ENCODE results near the gene GPHN. TPM values are rescaled to one million over a fixed set of nuclear protein-coding genes. Genes with fewer than 3 reads are reported as not detected.

GPHN gene
- total RNA-seq, 2 donors from 2014 or later = 27.1 to 31.0 TPM

- intact Hi-C loops (cut with DNase I, micrococcal nuclease) = no loop called here
- ATAC-seq (no peak), DNase-seq (no peak)
Measured at GRCh38 chr14:66974397-66975025, 466.6 kb downstream of the GPHN start.

DNA sequence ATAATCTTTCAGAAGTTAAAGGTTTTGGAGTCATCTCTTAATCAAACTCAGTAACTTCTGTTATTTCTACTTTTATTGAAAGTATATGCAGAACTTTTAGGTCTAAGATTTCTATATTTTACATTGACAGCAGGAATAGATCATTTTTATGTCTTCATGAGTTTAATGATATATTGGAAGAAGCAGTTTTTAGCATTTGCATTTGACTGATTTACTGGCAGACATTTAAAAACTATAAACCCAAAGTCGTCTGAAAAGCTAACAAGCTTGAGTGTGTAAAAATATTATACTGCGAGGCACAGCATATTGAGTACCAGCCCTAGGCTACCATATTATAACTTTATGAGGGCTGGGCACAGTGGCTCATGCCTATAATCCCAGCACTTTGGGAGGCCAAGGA, 467.3 kb downstream of the GPHN start:
- ATAC-seq (no peak), DNase-seq (no peak)
- intact Hi-C loops (cut with DNase I, micrococcal nuclease) = no loop called here

- intact Hi-C loops (cut with DNase I, micrococcal nuclease) = no loop called here
- no peak for DNase-seq
- ATAC-seq = no peak
Measured at GRCh38 chr14:66979101-66979974, 471.4 kb downstream of the GPHN start.

DNA sequence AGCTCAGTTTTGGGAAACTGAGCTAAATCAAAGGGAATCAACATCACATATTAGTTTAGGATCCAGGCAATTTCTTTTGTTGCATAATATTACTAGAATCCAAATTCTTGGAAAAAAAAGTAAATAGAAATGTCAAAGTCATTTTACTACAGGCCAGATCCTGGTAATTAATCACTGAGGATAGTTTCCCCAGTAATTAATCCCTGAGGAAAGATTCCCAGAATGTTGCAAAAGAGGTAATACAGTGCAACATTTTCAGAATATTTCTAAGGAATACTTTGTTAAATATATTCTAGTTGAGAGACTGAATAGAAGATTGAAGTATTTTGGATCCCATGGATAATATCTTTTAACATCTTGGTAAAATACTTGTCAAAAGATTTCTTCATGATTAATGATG, 474.3 kb downstream of the GPHN start:
- DNase-seq (no peak), ATAC-seq (no peak)
- intact Hi-C loops (cut with DNase I, micrococcal nuclease) = no loop called here

- intact Hi-C loops (cut with DNase I, micrococcal nuclease) = no loop called here
- ATAC-seq (no peak), DNase-seq (no peak)
Measured at GRCh38 chr14:66992776-66993175, 484.8 kb downstream of the GPHN start.

DNA sequence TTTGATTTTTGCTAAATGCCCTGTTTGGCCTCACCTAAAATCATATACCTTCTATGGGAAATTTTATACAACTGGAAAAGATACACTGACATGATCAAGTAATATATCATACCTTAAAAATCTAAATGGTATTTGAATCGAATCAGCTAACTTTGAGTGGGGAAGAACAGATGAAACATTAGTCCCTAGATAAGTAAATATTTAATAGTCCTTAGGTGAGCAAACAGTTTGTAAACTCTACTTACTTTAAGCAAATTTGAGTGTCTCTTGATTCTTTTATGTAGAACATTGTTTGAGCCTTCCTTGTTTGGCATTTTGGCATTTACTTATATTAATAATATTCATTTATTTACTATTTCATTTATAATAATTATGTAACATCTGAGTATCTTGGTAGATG, 485.6 kb downstream of the GPHN start:
- intact Hi-C loops (cut with DNase I, micrococcal nuclease) = no loop called here
- ATAC-seq (no peak), DNase-seq (no peak)

- ATAC-seq (no peak), DNase-seq (no peak)
- intact Hi-C loops (cut with DNase I, micrococcal nuclease) = no loop called here
Measured at GRCh38 chr14:66998013-66998412, 490.1 kb downstream of the GPHN start.

GRCh38 chr14:66999978-67000377, 492.0 kb downstream of the GPHN start:
- intact Hi-C loops (cut with DNase I, micrococcal nuclease) = no loop called here
- no peak for ATAC-seq
- no peak for DNase-seq

- DNase-seq (no peak), ATAC-seq (no peak)
- intact Hi-C loops (cut with DNase I, micrococcal nuclease) = no loop called here
Measured at GRCh38 chr14:67002994-67003753, 495.2 kb downstream of the GPHN start.

GRCh38 chr14:67004521-67004920, 496.6 kb downstream of the GPHN start:
- ATAC-seq (no peak), DNase-seq (no peak)
- intact Hi-C loops (cut with DNase I, micrococcal nuclease) = no loop called here

DNA sequence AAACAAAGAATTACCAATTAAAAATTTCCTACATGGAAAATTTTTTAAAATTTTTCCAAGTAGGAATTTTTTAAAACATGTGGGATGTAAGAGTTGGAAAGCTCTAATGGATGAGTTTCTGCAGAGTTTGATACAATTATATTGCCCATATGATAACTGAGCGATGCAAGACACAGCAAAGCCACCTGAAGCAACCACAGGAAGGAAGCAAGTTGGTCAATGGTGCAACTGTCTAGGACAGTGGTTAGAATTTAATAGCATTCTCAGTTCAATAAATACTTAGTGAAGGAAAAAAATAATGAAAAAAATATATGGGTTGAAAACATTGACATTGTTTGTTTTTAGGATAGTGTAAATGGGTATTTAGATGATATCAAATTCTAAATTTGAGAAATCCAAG, 502.7 kb downstream of the GPHN start:
- ATAC-seq (no peak), DNase-seq (no peak)
- intact Hi-C loops (cut with DNase I, micrococcal nuclease) = no loop called here

- no peak for DNase-seq
- no peak for ATAC-seq
- intact Hi-C loops (cut with DNase I, micrococcal nuclease) = no loop called here
Measured at GRCh38 chr14:67016856-67017255, 508.9 kb downstream of the GPHN start.

DNA sequence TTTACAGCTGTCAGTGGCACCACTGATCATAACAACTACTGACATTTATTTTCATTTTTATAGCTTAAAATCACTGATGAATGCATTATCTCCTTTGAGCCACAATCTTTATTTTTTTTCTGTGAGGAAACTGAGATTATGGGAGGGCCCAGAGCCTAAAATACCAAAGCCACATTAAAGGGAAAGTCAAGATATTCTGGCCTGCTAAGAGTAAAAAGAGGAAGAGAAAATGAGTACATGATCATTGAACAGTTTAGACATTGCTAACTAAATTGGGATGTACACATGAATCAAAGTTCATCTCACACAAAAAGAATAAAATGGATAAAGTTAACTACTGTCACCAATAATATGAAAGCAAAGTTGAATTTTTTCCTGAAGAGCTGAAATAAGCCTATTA, 510.8 kb downstream of the GPHN start:
- intact Hi-C loops (cut with DNase I, micrococcal nuclease) = no loop called here
- no peak for ATAC-seq

GRCh38 chr14:67019796-67020195, 511.8 kb downstream of the GPHN start:
- intact Hi-C loops (cut with DNase I, micrococcal nuclease) = no loop called here
- ATAC-seq (no peak), DNase-seq (no peak)

More for the DNA sequence above, 510.8 kb downstream of the GPHN start:
- DNase-seq = no peak

- ATAC-seq = no peak
- no peak for DNase-seq
- intact Hi-C loops (cut with DNase I, micrococcal nuclease) = no loop called here
Measured at GRCh38 chr14:67031920-67032774, 524.2 kb downstream of the GPHN start.

GRCh38 chr14:67045440-67045839, 537.5 kb downstream of the GPHN start:
- DNase-seq (no peak), ATAC-seq (no peak)
- intact Hi-C loops (cut with DNase I, micrococcal nuclease) = no loop called here

- DNase-seq (no peak), ATAC-seq (no peak)
- intact Hi-C loops (cut with DNase I, micrococcal nuclease) = no loop called here
Measured at GRCh38 chr14:67050896-67051295, 542.9 kb downstream of the GPHN start.

DNA sequence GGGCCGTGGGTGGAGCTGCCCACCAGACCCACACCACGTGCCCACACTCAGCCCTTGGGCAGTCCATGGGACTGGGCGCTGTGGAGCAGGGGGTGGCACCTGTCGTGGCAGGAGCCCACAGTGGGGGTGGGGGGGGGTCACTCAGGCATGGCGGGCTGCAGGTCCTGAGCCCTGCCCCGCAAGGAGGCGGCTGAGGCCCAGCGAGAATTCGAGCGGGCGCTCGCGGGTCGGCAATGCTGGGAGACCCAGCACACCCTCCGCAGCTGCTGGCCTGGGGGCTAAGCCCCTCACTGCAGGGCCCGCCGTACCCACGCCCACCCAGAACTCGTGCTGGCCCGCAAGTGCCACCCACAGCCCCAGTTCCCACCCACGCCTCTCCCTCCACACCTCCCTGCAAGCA, 548.7 kb downstream of the GPHN start:
- no peak for DNase-seq
- intact Hi-C loops (cut with DNase I, micrococcal nuclease) = no loop called here
- ATAC-seq = no peak

DNA sequence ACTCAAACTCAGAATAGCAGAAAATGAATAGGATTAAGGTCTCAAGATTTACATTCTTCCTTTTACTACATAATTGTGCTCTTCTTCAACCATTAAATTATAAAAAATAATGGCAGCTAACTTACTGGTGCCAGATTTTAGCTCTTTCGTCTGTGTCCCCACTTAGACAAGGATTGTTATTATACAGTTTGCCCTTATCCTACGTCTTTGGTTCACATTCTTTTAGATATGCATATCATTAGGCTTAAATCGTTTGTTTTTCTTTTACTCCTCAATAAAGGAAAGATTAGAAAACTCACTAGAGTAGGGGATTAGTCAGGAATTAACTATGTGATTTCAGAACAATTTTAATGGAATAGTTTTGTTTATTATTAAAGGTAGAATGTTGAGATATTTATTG, 551.6 kb downstream of the GPHN start:
- ATAC-seq (no peak), DNase-seq (no peak)
- intact Hi-C loops (cut with DNase I, micrococcal nuclease) = no loop called here

Measured in left colon (tissue), 2 donors.